Kidney epithelial cell (primary cell): ENCODE data around the gene GNAI2. TPM values are rescaled to one million over a fixed set of nuclear protein-coding genes. Genes with fewer than 3 reads are reported as not detected.

Experiments used
- DNase-seq: peaks from one replicate; pipeline ENCODE4 v3.0.0-alpha.2; 2010; ENCODE audit warnings: low read depth
- H3K27me3 ChIP-seq: 2 replicates; pipeline ENCODE4 v1.6.0; 2011; ENCODE audit warnings: low read length; ENCODE audit not compliant: control insufficient read depth, insufficient read depth
- H3K36me3 ChIP-seq: 2 replicates; pipeline ENCODE4 v1.5.1; 2011; ENCODE audit warnings: low read length; ENCODE audit not compliant: control insufficient read depth, insufficient read depth
- H3K4me3 ChIP-seq: 2 replicates; pipeline ENCODE4 v1.5.1; 2011; ENCODE audit warnings: low read depth, mild to moderate bottlenecking, control low read depth, low read length
- total RNA-seq: library from RNA; depleted of rRNA; stranded (reverse); fragments of >200 nt; gene quantifications from 2 replicates; pipeline ENCODE4 v1.2.3, GENCODE V29; 2015
- TF ChIP-seq, protein P1 (sequence below): IDR thresholded peaks from 2 replicates; pipeline ENCODE4 v1.5.1; 2011; ENCODE audit warnings: mild to moderate bottlenecking, moderate library complexity, low read length, control low read depth, inconsistent platforms; ENCODE audit not compliant: insufficient read depth, poor library complexity, severe bottlenecking

GNAI2 gene
- total RNA-seq = 208 and 221 TPM in 2 replicates

DNA sequence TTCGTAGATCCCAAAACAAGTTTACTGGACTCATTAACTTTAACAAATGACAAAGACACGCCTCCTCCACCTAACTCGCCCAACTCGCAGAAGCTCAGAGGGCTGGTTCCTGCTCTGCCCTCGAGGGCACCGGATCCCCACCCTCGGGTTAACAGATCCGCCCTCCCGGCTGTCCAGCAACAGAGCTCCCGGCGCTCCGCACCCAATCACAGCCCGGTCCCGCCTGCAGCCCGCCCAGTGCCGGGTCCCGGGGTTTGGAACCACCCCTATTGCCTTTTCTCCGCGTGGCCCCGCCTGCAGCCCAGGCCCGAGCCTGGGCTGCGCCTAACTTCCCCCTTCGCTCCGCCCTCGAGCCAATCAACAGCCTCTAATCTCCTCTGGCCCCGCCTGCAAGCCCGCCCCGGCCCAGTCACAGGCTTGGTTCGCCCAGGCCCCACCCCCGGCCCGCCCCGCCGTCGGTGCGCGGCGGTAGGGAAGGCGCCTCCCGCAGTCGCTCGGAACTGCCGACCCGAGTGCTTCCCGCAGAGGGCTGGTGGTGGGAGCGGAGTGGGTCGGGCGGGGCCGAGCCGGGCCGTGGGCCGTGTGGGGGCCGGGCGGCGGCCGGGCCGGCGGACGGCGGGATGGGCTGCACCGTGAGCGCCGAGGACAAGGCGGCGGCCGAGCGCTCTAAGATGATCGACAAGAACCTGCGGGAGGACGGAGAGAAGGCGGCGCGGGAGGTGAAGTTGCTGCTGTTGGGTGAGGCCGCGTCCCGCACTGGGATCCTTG lies at the start of gene GNAI2:
Gene GNAI2, plus strand, starts transcription at position 489 of the 768 bp plus-strand sequence. Its CDS starts 132 bp downstream, at position 621.
- no peaks in the 10 kb centered on the region for H3K36me3 ChIP-seq
- H3K27me3 ChIP-seq = no peaks in the 10 kb centered on the region
- TF ChIP-seq, protein P1, sequence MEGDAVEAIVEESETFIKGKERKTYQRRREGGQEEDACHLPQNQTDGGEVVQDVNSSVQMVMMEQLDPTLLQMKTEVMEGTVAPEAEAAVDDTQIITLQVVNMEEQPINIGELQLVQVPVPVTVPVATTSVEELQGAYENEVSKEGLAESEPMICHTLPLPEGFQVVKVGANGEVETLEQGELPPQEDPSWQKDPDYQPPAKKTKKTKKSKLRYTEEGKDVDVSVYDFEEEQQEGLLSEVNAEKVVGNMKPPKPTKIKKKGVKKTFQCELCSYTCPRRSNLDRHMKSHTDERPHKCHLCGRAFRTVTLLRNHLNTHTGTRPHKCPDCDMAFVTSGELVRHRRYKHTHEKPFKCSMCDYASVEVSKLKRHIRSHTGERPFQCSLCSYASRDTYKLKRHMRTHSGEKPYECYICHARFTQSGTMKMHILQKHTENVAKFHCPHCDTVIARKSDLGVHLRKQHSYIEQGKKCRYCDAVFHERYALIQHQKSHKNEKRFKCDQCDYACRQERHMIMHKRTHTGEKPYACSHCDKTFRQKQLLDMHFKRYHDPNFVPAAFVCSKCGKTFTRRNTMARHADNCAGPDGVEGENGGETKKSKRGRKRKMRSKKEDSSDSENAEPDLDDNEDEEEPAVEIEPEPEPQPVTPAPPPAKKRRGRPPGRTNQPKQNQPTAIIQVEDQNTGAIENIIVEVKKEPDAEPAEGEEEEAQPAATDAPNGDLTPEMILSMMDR = no peak
- DNase-seq = peak; percentile 92
- peak within 1 kb of the TSS; percentile 80 for H3K4me3 ChIP-seq

DNA sequence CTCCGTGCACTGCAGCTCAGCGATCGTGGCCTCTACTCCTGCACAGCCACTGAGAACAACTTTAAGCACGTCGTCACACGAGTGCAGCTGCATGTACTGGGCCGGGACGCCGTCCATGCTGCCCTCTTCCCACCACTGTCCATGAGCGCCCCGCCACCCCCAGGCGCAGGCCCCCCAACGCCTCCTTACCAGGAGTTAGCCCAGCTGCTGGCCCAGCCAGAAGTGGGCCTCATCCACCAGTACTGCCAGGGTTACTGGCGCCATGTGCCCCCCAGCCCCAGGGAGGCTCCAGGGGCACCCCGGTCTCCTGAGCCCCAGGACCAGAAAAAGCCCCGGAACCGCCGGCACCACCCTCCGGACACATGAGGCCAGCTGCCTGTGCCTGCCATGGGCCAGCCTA lies 48.3 kb upstream of the GNAI2 start:
- TF ChIP-seq, protein P1 = no peak

DNA sequence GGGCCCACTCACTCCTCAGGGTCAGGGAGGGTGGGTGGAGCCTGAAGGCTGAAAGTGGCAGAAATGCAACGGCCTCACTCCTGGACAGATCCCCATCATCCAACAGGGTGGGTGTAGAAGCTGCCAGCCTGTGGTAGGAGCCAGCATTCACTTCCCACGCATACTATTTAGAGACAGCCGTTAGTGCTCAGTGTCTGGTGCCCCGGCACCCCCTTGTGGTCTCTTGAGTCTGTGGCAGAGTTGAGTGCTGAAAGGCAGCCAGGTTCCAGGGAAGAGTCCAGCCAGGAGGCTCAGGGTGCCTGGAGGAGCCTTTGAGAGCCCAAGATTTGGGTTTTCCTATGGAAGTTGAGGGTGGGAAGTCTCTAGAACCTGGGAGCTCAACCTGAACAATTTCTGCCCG lies 46.7 kb upstream of the GNAI2 start:
- Histone ChIP-seq H3K4me3 (no peak overlapping the region), H3K36me3 (no peaks in the 10 kb centered on the region)
- peak; percentile 54 for DNase-seq

More for the DNA sequence above, 48.3 kb upstream of the GNAI2 start:
- Histone ChIP-seq H3K4me3 (no peak overlapping the region), H3K36me3 (no peaks in the 10 kb centered on the region), H3K27me3 (peaks cover 3% of the 10 kb centered on the region)
- no peak for DNase-seq

DNA sequence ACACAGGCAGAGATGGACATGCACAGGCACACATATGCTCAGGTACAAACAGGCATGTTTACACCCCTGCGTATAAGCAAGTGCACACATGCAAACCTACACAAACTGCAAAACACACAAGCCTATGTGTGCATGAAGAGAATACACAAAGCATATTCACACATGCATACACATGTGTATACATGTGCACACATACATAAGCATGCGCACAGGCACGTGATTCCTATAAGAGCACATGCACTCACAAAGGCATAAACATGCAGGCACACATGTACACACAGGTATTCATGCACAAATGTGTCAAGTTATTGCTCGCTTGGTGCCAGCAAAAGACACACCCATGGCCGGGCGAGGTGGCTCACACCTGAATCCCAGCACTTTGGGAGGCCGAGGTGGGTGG lies 46.0 kb upstream of the GNAI2 start:
- Histone ChIP-seq H3K27me3 (peaks cover 25% of the 10 kb centered on the region), H3K36me3 (no peaks in the 10 kb centered on the region), H3K4me3 (no peak overlapping the region)
- TF ChIP-seq, protein P1 = no peak
- no peak for DNase-seq

More for the DNA sequence above, 46.7 kb upstream of the GNAI2 start:
- H3K27me3 ChIP-seq = peaks cover 18% of the 10 kb centered on the region
- TF ChIP-seq, protein P1 = peak; percentile 90

DNA sequence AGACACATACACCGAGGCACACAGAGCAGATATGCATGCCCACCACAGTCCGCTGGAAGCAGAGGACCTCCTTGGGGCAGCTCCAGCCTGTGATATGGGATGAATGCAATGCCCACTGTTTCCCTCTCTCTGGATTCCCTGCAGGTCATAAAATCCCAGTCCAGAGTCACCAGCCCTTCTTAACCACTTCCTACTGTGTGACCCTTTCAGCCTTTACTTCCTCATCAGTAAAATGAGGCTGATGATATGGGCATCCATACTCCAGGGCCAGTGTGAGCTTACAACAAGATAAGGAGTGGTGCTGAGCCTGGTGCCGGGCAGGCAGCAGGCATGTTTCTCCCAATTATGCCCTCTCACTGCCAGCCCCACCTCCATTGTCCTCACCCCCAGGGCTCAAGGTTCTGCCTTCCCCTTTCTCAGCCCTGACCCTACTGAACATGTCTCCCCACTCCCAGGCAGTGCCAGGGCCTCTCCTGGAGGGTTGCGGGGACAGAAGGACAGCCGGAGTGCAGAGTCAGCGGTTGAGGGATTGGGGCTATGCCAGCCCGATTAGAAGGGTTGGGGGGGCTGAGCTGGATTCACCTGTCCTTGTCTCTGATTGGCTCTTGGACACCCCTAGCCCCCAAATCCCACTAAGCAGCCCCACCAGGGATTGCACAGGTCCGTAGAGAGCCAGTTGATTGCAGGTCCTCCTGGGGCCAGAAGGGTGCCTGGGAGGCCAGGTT lies 44.9 kb upstream of the GNAI2 start, which contains the start of gene GNAT1:
Gene GNAT1, plus strand, starts transcription at position 675 of the 725 bp plus-strand sequence. CDS start 116 bp downstream, outside the sequence.
- TF ChIP-seq, protein P1 = no peak
- DNase-seq = no peak
- Histone ChIP-seq H3K27me3 (peaks cover 33% of the 10 kb centered on the region), H3K36me3 (no peaks in the 10 kb centered on the region), H3K4me3 (no peak within 1 kb of the TSS)
